Measurements from ENCODE around the gene PARD3B.

Gene PARD3B

DNA sequence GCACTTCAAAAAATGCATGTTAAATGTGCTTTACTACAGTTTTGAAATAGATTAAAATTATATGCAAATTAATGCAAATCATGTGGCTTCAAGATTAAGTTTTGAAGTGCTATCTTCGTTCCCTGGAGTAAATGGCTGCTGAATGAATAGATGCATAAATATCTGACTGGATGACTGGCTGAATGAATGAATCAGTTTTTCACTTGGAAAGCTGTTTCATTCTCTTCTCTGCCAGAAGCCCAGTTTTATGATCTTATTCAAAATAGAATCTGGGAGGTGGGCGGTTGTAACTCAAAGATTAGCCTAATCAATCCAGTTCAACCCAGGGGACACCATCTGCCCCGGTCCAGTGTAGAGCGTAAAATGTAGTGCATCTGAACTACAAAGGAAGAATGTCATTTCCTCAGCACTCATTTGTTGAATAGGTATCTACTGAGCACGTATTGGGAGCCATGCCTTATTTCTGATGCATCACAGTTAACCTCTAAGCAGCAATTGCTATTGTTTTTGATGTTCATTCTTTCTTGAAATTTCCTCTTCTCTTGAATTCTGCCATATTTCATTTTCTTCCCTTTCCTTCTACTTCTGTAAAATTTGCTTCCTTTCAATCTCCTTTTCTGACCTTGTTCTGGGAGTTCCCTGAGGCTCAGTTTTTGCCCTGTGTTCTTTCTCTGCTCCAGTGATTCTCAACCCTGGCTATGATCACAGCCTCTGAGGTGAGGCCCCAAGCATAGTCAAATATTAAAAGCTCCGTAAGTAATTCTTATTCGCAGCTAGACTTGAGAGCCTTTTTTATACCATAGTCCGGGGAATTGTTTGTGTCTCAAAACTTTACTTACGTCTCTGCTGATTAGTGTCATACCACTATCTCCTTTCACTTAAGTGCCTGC, 282.7 kb downstream of the PARD3B start:
- no peak for DNase-seq (ENCODE audit: low read depth in 2 of 3, low spot score in 2 of 3)

DNA sequence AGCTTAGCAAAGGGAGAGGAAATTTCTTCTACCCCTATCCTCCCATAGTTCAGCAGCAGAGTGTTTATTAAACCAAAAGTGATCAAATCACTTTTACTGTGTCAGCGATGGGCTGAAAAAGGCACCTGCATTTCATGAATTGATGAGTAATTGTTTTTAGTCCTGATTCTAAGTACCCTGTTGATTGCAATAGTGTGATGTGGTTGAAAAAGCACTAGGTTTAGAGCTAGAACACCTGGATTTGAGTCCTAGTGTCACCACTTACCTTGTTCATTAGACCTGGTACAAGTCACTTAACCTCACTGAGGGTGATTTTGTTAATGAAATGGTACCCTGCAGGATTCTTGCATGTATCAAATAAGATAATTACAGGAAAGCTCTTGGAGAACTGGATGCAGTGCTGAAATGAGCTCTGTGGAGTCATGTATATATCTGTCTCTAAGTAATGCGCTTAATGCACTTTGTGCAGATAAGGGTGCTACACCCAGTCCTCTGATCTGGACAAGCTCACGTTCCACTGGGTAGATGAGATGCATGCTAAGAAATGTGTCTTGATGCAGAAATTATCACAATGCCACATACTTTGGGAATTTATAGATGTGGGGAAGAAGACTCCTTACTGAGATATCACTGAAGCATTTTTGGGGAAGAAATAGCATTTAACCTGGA, 289.6 kb downstream of the PARD3B start:
- DNase-seq (ENCODE audit: low read depth in 2 of 3, low spot score in 2 of 3): no peak

DNA sequence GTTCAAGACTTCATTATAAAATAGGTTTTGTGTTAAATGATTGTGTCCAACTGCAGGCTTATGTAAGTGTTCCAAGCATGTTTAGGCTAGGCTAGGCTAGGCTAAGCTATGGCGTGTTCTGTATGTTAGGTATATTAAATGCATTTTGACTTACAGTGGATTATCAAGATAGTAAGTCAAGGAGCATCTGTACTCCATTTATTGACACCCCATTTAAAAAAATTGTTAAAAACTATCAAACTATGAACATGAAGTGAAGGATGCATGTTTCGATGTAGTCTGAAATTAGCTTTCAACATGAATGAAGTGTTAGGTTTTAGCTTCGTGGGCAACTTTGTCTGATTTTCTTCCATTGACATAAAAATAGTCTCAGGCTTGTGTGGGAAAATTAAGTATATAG, 290.5 kb downstream of the PARD3B start:
- no peak for DNase-seq (ENCODE audit: low read depth in 2 of 3, low spot score in 2 of 3)

- DNase-seq (ENCODE audit: low read depth in 2 of 3, low spot score in 2 of 3): no peak
Measured at GRCh38 chr2:204840504-204840903, 295.2 kb downstream of the PARD3B start.

- no peak for DNase-seq (ENCODE audit: low read depth in 2 of 3, low spot score in 2 of 3)
Measured at GRCh38 chr2:204842068-204842467, 296.8 kb downstream of the PARD3B start.

GRCh38 chr2:204842661-204843485, 297.6 kb downstream of the PARD3B start:
- DNase-seq (ENCODE audit: low read depth in 2 of 3, low spot score in 2 of 3): no peak

- no peak for DNase-seq (ENCODE audit: low read depth in 2 of 3, low spot score in 2 of 3)
Measured at GRCh38 chr2:204846471-204846870, 301.2 kb downstream of the PARD3B start.

DNA sequence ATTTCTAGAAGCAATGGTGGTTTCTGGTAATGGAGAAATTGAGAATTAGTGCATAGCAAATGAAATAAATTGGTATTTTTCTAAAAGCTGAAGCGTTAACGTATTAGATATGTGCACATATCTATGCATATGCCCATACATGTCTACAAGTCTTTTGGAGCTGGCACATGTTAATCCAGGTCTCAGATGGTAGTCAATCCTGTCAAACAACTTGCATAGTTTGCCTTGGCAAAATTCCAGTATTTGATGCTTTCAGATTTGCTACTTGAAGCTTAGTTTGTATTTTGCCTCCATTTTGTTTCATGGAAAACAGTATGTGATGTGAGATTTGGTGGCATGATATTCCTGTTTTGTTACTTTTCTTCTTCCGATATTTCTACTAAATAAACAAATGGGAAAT, 304.6 kb downstream of the PARD3B start:
- DNase-seq (ENCODE audit: low read depth in 2 of 3, low spot score in 2 of 3): no peak

DNA sequence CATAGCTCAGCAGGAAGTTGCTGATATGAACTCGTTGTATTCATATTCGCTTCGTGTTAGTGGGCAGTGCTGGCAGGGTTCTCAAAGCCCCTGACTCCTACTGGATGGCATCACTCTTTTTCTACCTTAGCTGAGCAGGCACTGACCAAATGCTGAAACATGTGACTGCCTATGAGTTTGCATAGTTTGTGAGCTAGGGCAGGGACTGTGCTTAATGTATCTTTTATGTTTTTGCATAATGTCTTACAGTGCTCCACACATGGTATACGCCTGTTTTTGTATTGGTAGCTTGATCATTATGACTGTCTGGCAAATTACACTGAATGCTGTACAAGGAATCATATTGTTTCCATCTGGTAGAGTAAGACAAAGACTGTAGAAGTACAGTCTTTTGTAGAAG, 305.3 kb downstream of the PARD3B start:
- no peak for DNase-seq (ENCODE audit: low read depth in 2 of 3, low spot score in 2 of 3)

- DNase-seq (ENCODE audit: low read depth in 2 of 3, low spot score in 2 of 3): no peak
Measured at GRCh38 chr2:204853905-204854304, 308.6 kb downstream of the PARD3B start.

DNA sequence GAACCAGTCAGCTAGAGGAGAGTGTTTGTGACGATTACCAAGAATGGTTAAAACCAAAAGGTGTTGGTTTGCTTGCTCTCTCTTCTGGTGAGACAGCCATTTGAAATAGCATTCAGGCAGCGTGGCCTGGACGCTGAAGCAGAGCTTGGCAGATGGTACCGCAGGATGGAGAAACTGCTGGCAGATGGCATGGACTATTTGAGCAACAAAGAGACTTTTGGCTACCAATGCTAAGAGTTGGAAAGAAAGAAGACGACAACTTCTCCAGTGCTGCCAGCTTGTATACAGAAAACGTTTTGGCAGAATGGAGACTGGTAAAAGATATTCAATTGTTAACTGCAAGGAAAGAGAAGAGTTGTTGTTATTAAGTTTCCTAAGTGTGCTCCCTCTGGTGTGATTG, 315.0 kb downstream of the PARD3B start:
- no peak for DNase-seq (ENCODE audit: low read depth in 2 of 3, low spot score in 2 of 3)

- no peak for DNase-seq (ENCODE audit: low read depth in 2 of 3, low spot score in 2 of 3)
Measured at GRCh38 chr2:204862809-204863208, 317.5 kb downstream of the PARD3B start.

GRCh38 chr2:204863336-204863735, 318.1 kb downstream of the PARD3B start:
- no peak for DNase-seq (ENCODE audit: low read depth in 2 of 3, low spot score in 2 of 3)

GRCh38 chr2:204869132-204869823, 324.0 kb downstream of the PARD3B start:
- no peak for DNase-seq (ENCODE audit: low read depth in 2 of 3, low spot score in 2 of 3)

- no peak for DNase-seq (ENCODE audit: low read depth in 2 of 3, low spot score in 2 of 3)
Measured at GRCh38 chr2:204870053-204870452, 324.8 kb downstream of the PARD3B start.

DNA sequence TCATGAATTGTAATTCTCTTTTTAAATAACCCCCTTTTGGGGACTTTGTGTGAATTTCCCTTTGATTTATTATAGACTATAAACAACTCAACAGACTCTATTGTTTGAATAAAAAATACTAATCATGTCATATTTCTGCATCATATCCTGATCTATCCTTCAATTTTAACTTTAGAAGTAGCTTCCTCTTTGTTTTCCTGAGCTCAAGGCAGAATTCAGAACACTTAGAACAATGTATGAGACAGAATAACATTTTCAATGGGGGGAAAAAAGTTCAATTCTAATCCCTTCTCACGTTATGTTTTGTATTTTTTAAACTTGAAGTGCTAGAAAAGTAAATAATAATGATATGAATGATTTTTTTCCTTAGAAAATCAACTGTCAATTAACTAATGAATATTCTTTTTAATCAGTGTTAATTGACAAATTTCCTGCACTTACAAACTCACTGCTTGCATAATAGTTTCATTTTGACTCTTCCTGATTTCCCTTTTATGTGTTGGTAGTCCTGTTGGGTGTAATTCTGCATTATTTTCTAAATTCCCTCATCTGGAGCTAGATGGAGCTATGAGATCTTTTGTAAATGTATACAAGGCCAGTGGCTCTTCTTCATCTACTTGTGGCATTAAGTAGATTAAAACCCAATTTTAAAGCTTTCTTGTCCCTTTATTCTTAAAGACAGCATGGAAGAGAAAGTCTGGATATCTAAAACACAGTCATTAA, 326.1 kb downstream of the PARD3B start:
- DNase-seq (ENCODE audit: low read depth in 2 of 3, low spot score in 2 of 3): no peak

DNA sequence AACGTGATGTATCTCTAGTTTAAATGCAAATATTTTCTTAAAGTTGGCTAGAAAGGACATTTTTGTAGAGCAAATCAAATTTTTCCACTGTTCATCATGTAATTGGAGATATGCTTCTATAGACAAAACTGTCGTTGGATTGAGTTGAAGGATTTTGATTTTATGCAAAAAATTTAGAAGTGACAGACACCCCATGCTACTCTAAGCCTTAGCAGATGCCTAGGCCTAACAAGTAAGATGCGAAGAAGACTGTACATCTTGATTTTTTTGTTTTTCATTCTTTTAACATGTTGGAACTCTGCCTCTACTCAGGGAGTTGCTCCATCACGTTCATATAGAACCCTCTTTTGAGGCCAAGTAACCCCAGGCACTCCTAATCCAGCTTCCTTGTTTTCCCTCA, 331.0 kb downstream of the PARD3B start:
- no peak for DNase-seq (ENCODE audit: low read depth in 2 of 3, low spot score in 2 of 3)

DNA sequence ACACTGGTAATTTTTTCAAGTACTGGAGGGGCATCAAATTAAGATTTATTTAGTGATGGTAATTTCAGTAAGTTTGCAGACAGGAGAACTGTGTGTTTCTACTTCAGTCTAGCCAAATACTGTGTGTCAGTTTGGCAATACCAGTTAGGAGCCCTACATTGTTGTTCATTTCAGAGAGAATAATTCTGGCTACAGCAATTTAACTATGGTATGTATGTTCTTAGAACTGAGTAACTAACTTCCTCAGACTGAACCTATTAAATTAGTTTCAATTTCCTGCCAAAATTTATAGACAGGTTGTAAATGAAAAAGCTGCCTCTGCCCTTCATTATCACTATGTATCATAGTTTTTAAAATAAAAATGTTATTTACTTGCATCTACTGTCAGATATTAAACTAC, 332.4 kb downstream of the PARD3B start:
- no peak for DNase-seq (ENCODE audit: low read depth in 2 of 3, low spot score in 2 of 3)

DNA sequence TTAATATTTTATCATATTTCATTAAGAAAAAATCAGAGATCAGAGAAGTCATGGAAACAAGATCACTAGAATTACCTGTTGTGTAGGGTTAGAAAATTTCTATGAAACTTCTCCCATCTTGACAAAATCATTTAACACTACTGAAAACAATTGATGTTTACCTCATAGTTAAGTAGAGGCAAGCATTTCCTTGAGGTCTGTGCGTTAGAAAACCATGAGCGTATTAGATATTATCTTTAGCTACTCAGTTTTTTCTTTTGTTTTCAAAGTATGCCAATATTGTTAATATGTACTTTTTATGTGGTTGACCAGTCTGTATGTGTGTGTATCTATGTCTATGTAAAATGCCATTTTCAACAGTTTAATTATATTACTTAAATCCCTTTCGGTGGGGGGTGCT, 335.7 kb downstream of the PARD3B start:
- no peak for DNase-seq (ENCODE audit: low read depth in 2 of 3, low spot score in 2 of 3)

GRCh38 chr2:204881655-204882054, 336.4 kb downstream of the PARD3B start:
- DNase-seq (ENCODE audit: low read depth in 2 of 3, low spot score in 2 of 3): no peak
